ENCODE measurements around the gene HAPLN1.

Gene HAPLN1

DNA sequence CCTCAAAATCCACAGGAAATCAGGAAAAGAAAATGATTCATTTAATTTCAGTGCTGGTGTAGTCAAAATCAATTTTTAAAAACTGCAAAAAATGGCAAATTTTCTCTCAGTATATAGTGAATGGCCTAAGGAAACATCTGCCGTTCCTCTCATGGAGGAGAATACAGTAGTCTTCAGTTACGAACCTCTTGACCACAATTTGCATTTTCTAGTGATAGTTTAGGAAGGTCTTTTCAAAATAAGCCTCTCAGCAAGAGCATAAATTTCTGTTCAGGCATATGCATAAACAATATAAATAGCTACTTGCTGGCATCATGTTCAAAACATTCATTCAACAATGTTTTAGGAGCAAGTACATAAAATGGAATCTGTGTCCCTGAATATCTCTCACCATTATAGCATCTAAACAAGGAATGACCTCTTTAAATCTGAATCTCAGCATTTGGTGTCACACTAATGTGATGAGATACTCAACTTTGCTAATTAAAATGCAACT lies 33.5 kb downstream of the HAPLN1 start:
- H3K4me3 Mint-ChIP-seq, result no peak overlapping the region
- peaks cover 0 to 5% of the 10 kb centered on the region in 2 donors for H3K9me3 Mint-ChIP-seq
- ATAC-seq (no peak), DNase-seq (no peak)
- H3K27me3 Mint-ChIP-seq, result no peaks in the 10 kb centered on the region
- no peak overlapping the region for H3K27ac Mint-ChIP-seq
- no peaks in the 10 kb centered on the region for H3K4me1 Mint-ChIP-seq

- no peak for ATAC-seq
- Mint-ChIP-seq H3K4me1 (no peaks in the 10 kb centered on the region), H3K27me3 (no peaks in the 10 kb centered on the region), H3K4me3 (no peak overlapping the region), H3K9me3 (no peaks in the 10 kb centered on the region), H3K27ac (peak overlapping the region in 1 of 2 donors; percentile 54)
- DNase-seq, result no peak
Observed at GRCh38 chr5:83686251-83686650, 34.4 kb downstream of the HAPLN1 start.

DNA sequence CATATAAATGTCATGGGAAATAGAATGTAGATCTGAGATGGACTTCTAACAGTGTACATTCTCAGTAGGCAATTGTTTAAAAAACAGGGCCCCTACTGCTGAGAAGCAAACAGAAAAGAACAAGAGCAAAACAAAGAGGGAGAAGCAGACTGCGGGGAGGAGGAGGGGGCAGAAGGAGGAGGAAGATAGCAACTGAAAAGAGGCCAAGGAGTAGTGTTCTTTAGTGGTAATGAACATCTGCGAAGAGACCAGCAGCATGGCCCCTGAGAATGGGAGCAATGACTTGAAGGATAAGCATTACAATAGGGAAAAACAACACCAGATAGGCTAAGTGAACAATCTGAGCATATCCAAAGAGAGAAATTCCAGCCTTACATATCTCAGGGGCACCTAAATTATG lies 36.8 kb downstream of the HAPLN1 start:
- H3K4me1 Mint-ChIP-seq, result no peaks in the 10 kb centered on the region
- ATAC-seq, result no peak
- no peaks in the 10 kb centered on the region for H3K27me3 Mint-ChIP-seq
- no peak overlapping the region for H3K27ac Mint-ChIP-seq
- H3K4me3 Mint-ChIP-seq, result no peak overlapping the region
- no peak for DNase-seq
- no peaks in the 10 kb centered on the region for H3K9me3 Mint-ChIP-seq

- Mint-ChIP-seq H3K27ac (no peak overlapping the region), H3K9me3 (peaks cover 0 to 7% of the 10 kb centered on the region in 2 donors), H3K4me3 (no peak overlapping the region), H3K4me1 (no peaks in the 10 kb centered on the region), H3K27me3 (peaks cover 17% of the 10 kb centered on the region)
- no peak for DNase-seq
- no peak for ATAC-seq
Observed at GRCh38 chr5:83672646-83673045, 48.0 kb downstream of the HAPLN1 start.

DNA sequence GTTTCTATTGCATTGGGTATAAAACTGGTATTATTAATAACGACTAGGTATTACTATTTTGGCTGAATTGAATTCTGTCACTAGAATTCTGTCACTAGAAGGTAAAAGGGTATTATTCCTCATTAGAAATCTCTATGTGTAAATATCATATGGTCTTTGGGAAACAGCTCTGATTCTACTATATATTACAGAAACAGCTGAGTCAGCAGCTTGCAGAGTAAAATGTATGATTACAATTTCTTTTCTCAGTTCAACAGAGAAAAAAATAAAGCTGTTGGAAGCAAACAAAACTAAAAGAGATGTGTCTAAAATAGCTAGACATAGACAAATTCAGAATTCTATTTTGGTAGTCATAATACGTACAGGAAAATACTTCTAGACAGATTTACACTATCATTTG lies 48.5 kb downstream of the HAPLN1 start:
- H3K4me3 Mint-ChIP-seq, result no peak overlapping the region
- H3K9me3 Mint-ChIP-seq, result peaks cover 0 to 7% of the 10 kb centered on the region in 2 donors
- no peaks in the 10 kb centered on the region for H3K4me1 Mint-ChIP-seq
- DNase-seq, result no peak
- no peak for ATAC-seq
- no peak overlapping the region for H3K27ac Mint-ChIP-seq
- peaks cover 12% of the 10 kb centered on the region for H3K27me3 Mint-ChIP-seq

GRCh38 chr5:83665631-83666030 lies 55.0 kb downstream of the HAPLN1 start:
- Mint-ChIP-seq H3K27ac (no peak overlapping the region), H3K4me3 (no peak overlapping the region), H3K4me1 (no peaks in the 10 kb centered on the region), H3K27me3 (peaks cover 8% of the 10 kb centered on the region), H3K9me3 (peaks cover 0 to 7% of the 10 kb centered on the region in 2 donors)
- no peak for ATAC-seq
- no peak for DNase-seq

GRCh38 chr5:83662558-83662957 lies 58.1 kb downstream of the HAPLN1 start:
- no peak overlapping the region for H3K27ac Mint-ChIP-seq
- H3K4me1 Mint-ChIP-seq, result no peaks in the 10 kb centered on the region
- H3K27me3 Mint-ChIP-seq, result no peaks in the 10 kb centered on the region
- DNase-seq (no peak), ATAC-seq (no peak)
- H3K9me3 Mint-ChIP-seq, result no peaks in the 10 kb centered on the region
- no peak overlapping the region for H3K4me3 Mint-ChIP-seq

GRCh38 chr5:83657807-83658525 lies 62.7 kb downstream of the HAPLN1 start:
- H3K9me3 Mint-ChIP-seq, result no peaks in the 10 kb centered on the region

GRCh38 chr5:83654427-83654994 lies 66.1 kb downstream of the HAPLN1 start:
- no peaks in the 10 kb centered on the region for H3K9me3 Mint-ChIP-seq
- DNase-seq (no peak), ATAC-seq (no peak)
- H3K4me3 Mint-ChIP-seq, result no peak overlapping the region
- no peaks in the 10 kb centered on the region for H3K27me3 Mint-ChIP-seq
- no peaks in the 10 kb centered on the region for H3K4me1 Mint-ChIP-seq
- peak overlapping the region in 1 of 2 donors; percentile 12 for H3K27ac Mint-ChIP-seq

More at GRCh38 chr5:83657807-83658525, 62.7 kb downstream of the HAPLN1 start:
- no peak overlapping the region for H3K4me3 Mint-ChIP-seq
- no peaks in the 10 kb centered on the region for H3K4me1 Mint-ChIP-seq
- DNase-seq (no peak), ATAC-seq (no peak)
- H3K27me3 Mint-ChIP-seq, result no peaks in the 10 kb centered on the region
- H3K27ac Mint-ChIP-seq, result no peak overlapping the region

DNA sequence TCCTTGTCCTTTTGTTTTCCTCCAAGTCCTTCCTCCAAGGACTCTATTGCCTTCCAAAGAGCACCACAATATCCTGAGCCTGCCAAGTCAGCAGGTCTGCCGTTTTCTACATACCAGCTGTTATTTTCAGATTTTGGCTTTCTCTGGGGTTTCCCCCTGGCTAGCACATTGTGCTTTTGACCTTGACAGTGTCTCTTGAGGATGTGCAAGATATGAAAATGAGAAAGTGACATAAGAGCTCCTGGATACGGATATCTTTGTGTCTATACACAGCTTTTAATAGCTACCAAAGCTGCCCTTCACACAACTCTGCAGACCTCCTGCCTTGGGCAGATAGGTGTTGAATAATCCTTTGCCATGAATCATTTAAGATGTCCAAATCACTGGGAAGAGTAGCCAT lies 67.0 kb downstream of the HAPLN1 start:
- ATAC-seq, result no peak
- no peak overlapping the region for H3K4me3 Mint-ChIP-seq
- no peak for DNase-seq
- no peaks in the 10 kb centered on the region for H3K9me3 Mint-ChIP-seq
- no peaks in the 10 kb centered on the region for H3K27me3 Mint-ChIP-seq
- H3K4me1 Mint-ChIP-seq, result no peaks in the 10 kb centered on the region
- H3K27ac Mint-ChIP-seq, result no peak overlapping the region

DNA sequence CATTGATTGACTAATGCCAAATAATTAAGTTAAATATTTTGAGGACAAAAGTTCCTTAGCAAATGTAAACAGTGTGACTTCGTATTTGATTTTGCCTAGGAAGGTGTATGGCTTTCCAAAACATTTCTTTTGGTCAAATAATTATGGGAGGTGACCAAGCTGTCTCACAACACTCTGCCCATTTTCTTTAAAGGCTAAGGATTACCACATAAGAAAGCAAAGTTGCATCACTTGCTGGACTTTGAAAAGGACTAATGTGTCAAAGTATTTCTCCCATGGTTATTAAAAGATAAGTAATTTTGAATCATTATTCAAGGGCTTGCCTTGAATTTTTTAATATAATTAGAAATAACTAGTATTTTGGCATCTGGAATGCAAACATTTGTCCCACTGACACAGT lies 74.7 kb downstream of the HAPLN1 start:
- no peak for DNase-seq

GRCh38 chr5:83644301-83644700 lies 76.4 kb downstream of the HAPLN1 start:
- DNase-seq (no peak), ATAC-seq (no peak)
- Mint-ChIP-seq H3K4me3 (no peak overlapping the region), H3K27ac (no peak overlapping the region), H3K9me3 (no peaks in the 10 kb centered on the region), H3K4me1 (no peaks in the 10 kb centered on the region), H3K27me3 (no peaks in the 10 kb centered on the region)

More for the DNA sequence above, 74.7 kb downstream of the HAPLN1 start:
- H3K27me3 Mint-ChIP-seq, result no peaks in the 10 kb centered on the region
- H3K9me3 Mint-ChIP-seq, result no peaks in the 10 kb centered on the region
- no peak overlapping the region for H3K27ac Mint-ChIP-seq
- no peaks in the 10 kb centered on the region for H3K4me1 Mint-ChIP-seq
- H3K4me3 Mint-ChIP-seq, result no peak overlapping the region
- no peak for ATAC-seq

DNA sequence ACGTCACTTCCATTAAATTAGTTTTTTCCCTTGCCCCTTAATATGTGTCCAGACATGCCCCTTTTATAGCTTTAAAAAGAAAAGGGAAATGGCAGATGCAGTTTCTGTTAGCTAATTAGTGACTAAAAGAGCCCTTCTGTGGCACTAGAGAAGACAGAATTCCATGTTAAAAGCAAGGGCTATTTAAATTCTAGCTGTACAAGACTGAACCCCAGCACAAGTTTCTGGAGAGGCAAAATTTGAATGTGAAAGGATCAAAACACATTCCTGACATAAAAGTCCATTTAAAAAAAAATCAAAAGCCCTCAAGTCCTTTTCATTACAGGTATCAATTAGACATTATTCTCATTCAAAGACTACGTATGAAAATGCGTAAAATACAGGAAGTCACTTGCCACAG lies 78.7 kb downstream of the HAPLN1 start:
- Mint-ChIP-seq H3K27ac (no peak overlapping the region), H3K27me3 (no peaks in the 10 kb centered on the region), H3K9me3 (no peaks in the 10 kb centered on the region), H3K4me3 (no peak overlapping the region), H3K4me1 (no peaks in the 10 kb centered on the region)
- no peak for ATAC-seq
- no peak for DNase-seq

- Mint-ChIP-seq H3K27me3 (no peaks in the 10 kb centered on the region), H3K4me3 (no peak overlapping the region), H3K4me1 (no peaks in the 10 kb centered on the region), H3K27ac (no peak overlapping the region), H3K9me3 (no peaks in the 10 kb centered on the region)
- DNase-seq (no peak), ATAC-seq (no peak)
Observed at GRCh38 chr5:83639911-83640310, 80.7 kb downstream of the HAPLN1 start.

DNA sequence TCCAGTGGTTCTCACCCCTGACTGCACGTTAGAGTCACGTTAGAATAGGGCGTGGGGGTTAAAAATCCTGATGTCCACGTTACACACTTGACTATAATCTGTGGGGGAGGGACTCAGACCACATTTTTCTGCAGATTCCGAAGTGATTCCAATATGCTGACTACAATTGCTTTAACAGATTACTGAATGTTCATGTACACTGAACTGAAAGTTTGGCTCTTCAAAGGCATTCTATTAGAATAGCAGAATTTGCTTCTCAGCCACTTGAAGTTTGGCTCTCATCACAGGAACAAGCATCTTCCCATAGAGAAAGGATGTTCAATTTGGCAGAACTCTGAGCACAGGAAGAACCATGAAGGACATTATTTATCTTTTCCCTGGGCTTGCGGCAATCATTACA lies 84.5 kb downstream of the HAPLN1 start:
- H3K27ac Mint-ChIP-seq, result no peak overlapping the region
- ATAC-seq, result no peak
- H3K4me3 Mint-ChIP-seq, result no peak overlapping the region
- H3K4me1 Mint-ChIP-seq, result no peaks in the 10 kb centered on the region
- no peaks in the 10 kb centered on the region for H3K27me3 Mint-ChIP-seq
- DNase-seq, result no peak
- no peaks in the 10 kb centered on the region for H3K9me3 Mint-ChIP-seq

- ATAC-seq (no peak), DNase-seq (no peak)
- Mint-ChIP-seq H3K27me3 (no peaks in the 10 kb centered on the region), H3K4me3 (no peak overlapping the region), H3K27ac (no peak overlapping the region), H3K4me1 (no peaks in the 10 kb centered on the region), H3K9me3 (no peaks in the 10 kb centered on the region)
Observed at GRCh38 chr5:83633285-83633684, 87.4 kb downstream of the HAPLN1 start.

GRCh38 chr5:83632874-83633273 lies 87.8 kb downstream of the HAPLN1 start:
- H3K4me1 Mint-ChIP-seq, result no peaks in the 10 kb centered on the region
- no peak overlapping the region for H3K4me3 Mint-ChIP-seq
- no peaks in the 10 kb centered on the region for H3K9me3 Mint-ChIP-seq
- no peaks in the 10 kb centered on the region for H3K27me3 Mint-ChIP-seq
- ATAC-seq (no peak), DNase-seq (no peak)
- no peak overlapping the region for H3K27ac Mint-ChIP-seq

Measured in stimulated activated naive CD8-positive, alpha-beta T cell treated with anti-CD3 and anti-CD28 coated beads, Interleukin-15, amount 100 ng/mL, for 72 hours (primary cell).